Cardiac septum (tissue), 1 donor: ENCODE measurements around the gene PTPDC1. TPM values are rescaled to one million over a fixed set of nuclear protein-coding genes. Genes with fewer than 3 reads are reported as not detected.
"Not testable (repeated sequence)": the region's sequence is repeated elsewhere in the genome, so short reads cannot be mapped to it uniquely, and the experiment has no call there.

Source experiments
- DNase-seq: peaks from one replicate; pipeline ENCODE4 v3.0.0-alpha.2; 2020; ENCODE audit warnings: low spot score
- intact Hi-C: fragments of 100-400 bp; cut with DNase I; formaldehyde crosslinking; loops from one replicate; pipeline ENCODE4 v1.14.0; 2022
- total RNA-seq: library from RNA; stranded (reverse); fragmentation: NEBNext Ultra II Directional; extraction: Animal tissue kit (Norgen Biotek cat#: 25700); gene quantifications from one replicate; pipeline ENCODE4 v1.2.1, GENCODE V29; 2021
- donor health status: DM: no; HTN: no; CAD: no.

PTPDC1 gene
- total RNA-seq, 1 donor from 2014 or later, result 14.0 TPM

- no peak for DNase-seq
- intact Hi-C loops, result no loop called here
Measured at GRCh38 chr9:94086486-94087345, 2.5 kb downstream of the PTPDC1 start.

GRCh38 chr9:94094219-94095145, 10.2 kb downstream of the PTPDC1 start:
- DNase-seq, intact Hi-C loops: not testable (repeated sequence)

- intact Hi-C loops, result no loop called here
- no peak for DNase-seq
Measured at GRCh38 chr9:94096819-94097577, 12.7 kb downstream of the PTPDC1 start.

- intact Hi-C loops, result no loop called here
Measured at GRCh38 chr9:94097788-94098414, 13.6 kb downstream of the PTPDC1 start.

GRCh38 chr9:94100152-94100879, 16.1 kb downstream of the PTPDC1 start:
- intact Hi-C loops, result no loop called here
- DNase-seq, result no peak

More at GRCh38 chr9:94097788-94098414, 13.6 kb downstream of the PTPDC1 start:
- no peak for DNase-seq

GRCh38 chr9:94101162-94101853, 17.0 kb downstream of the PTPDC1 start:
- intact Hi-C loops, result no loop called here
- DNase-seq, result no peak

GRCh38 chr9:94108584-94108983, 24.3 kb downstream of the PTPDC1 start:
- intact Hi-C loops, result no loop called here
- no peak for DNase-seq

- intact Hi-C loops, result no loop called here
- DNase-seq, result no peak
Measured at GRCh38 chr9:94110821-94111252, 26.6 kb downstream of the PTPDC1 start.

- intact Hi-C loops, result no loop called here
- no peak for DNase-seq
Measured at GRCh38 chr9:94111446-94111845, 27.2 kb downstream of the PTPDC1 start.

- DNase-seq, result no peak
- intact Hi-C loops, result no loop called here
Measured at GRCh38 chr9:94112716-94113465, 28.6 kb downstream of the PTPDC1 start.

- DNase-seq, intact Hi-C loops: not testable (repeated sequence)
Measured at GRCh38 chr9:94120088-94120487, 35.8 kb downstream of the PTPDC1 start.

- intact Hi-C loops, result no loop called here
- no peak for DNase-seq
Measured at GRCh38 chr9:94120854-94121376, 36.7 kb downstream of the PTPDC1 start.

- intact Hi-C loops, result no loop called here
Measured at GRCh38 chr9:94126844-94127243, 42.6 kb downstream of the PTPDC1 start.

GRCh38 chr9:94127806-94128205, 43.5 kb downstream of the PTPDC1 start:
- no peak for DNase-seq
- intact Hi-C loops, result no loop called here

More at GRCh38 chr9:94126844-94127243, 42.6 kb downstream of the PTPDC1 start:
- DNase-seq, result no peak

GRCh38 chr9:94128580-94128979, 44.3 kb downstream of the PTPDC1 start:
- DNase-seq, result no peak
- intact Hi-C loops, result no loop called here

GRCh38 chr9:94134629-94135028, 50.4 kb downstream of the PTPDC1 start:
- intact Hi-C loops, result no loop called here
- no peak for DNase-seq

- intact Hi-C loops, result no loop called here
- no peak for DNase-seq
Measured at GRCh38 chr9:94135222-94135621, 51.0 kb downstream of the PTPDC1 start.
